ENCODE measurements around the gene BIRC5. TPM values are rescaled to one million over a fixed set of nuclear protein-coding genes. Genes with fewer than 3 reads are reported as not detected.

BIRC5 gene
- total RNA-seq, 1 experiment from 2014 or later: 140 TPM

DNA sequence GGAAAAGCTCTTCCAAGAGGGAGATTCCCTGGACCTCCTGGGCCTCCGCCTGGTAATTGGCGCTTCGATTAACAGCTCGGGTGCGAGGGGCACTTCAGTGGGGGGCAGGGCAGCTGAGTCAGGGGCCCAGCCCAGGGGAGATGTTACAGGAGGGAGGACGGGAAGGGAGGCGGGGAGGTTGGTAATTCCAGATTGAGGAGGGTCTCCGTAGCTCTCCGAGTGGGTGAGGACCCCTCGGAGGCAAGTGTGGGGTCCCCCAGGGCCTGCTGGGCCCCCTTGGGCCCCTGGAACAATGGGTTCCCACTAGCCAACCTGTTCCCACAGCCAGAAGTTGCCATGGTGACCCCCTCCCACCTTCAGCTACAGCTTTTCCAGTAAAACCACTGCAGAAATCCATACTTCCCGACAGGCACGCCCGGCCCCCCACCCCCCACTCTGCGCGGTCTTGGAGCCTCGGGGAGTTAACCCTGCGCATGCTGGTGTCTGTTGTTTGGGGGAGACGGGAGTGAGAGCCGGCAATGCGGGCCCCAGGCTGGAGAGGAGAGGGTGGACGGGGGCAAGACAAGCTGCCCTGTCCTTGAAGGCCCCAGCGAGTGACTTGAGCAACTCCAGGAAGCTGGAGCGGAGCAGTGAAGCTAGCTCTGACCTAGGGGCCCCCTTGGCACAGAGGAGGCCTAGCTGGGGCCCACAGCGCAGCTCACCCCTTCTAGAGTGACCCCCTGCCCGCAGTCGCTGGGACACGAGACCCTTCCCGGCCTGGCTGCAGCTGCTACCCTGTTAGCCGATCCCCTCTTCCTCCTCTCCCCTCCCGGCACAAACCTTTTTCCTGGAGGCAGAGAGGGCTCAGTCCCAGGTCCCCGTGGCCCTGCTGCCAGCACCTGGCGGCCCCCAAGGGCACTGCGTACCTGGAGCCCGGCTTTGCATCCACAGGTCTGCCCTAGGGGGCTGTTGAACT lies 55.2 kb downstream of the BIRC5 start:
- TF ChIP-seq FOSL1 (IDR thresholded peaks at IDR 0.05; ENCODE audit: low read depth) (no peak), YY1 (IDR thresholded peaks at IDR 0.05; ENCODE audit: extremely low read depth, insufficient replicate concordance, low read depth, low read length) (no peak), JUND (IDR thresholded peaks at IDR 0.05) (no peak), MAX (IDR thresholded peaks at IDR 0.05) (no peak), CEBPB (IDR thresholded peaks at IDR 0.05; ENCODE audit: low read depth) (no peak), ELF1 (IDR thresholded peaks at IDR 0.05; ENCODE audit: borderline replicate concordance, low read depth) (no peak), ZFX (IDR thresholded peaks at IDR 0.05) (no peak), SIN3A (IDR thresholded peaks at IDR 0.05; ENCODE audit: low read depth) (no peak), CBX3 (IDR thresholded peaks at IDR 0.05; ENCODE audit: low read depth) (no peak), ZNF274 (IDR thresholded peaks at IDR 0.05; ENCODE audit: low read depth, low read length) (no peak), EGR1 (IDR thresholded peaks at IDR 0.05; ENCODE audit: low read depth) (no peak), EZH2phosphoT487 (IDR thresholded peaks at IDR 0.05; ENCODE audit: borderline replicate concordance) (no peak), CTCF (IDR thresholded peaks at IDR 0.05 in 2 of 3, conservative IDR thresholded peaks at IDR 0.05 in 1 of 3; ENCODE audit: borderline replicate concordance in 1 of 3, insufficient read depth in 1 of 3, low read depth in 2 of 3, low read length in 2 of 3) (no peak)
- TF ChIP-seq, protein P1, sequence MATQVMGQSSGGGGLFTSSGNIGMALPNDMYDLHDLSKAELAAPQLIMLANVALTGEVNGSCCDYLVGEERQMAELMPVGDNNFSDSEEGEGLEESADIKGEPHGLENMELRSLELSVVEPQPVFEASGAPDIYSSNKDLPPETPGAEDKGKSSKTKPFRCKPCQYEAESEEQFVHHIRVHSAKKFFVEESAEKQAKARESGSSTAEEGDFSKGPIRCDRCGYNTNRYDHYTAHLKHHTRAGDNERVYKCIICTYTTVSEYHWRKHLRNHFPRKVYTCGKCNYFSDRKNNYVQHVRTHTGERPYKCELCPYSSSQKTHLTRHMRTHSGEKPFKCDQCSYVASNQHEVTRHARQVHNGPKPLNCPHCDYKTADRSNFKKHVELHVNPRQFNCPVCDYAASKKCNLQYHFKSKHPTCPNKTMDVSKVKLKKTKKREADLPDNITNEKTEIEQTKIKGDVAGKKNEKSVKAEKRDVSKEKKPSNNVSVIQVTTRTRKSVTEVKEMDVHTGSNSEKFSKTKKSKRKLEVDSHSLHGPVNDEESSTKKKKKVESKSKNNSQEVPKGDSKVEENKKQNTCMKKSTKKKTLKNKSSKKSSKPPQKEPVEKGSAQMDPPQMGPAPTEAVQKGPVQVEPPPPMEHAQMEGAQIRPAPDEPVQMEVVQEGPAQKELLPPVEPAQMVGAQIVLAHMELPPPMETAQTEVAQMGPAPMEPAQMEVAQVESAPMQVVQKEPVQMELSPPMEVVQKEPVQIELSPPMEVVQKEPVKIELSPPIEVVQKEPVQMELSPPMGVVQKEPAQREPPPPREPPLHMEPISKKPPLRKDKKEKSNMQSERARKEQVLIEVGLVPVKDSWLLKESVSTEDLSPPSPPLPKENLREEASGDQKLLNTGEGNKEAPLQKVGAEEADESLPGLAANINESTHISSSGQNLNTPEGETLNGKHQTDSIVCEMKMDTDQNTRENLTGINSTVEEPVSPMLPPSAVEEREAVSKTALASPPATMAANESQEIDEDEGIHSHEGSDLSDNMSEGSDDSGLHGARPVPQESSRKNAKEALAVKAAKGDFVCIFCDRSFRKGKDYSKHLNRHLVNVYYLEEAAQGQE (IDR thresholded peaks at IDR 0.05; ENCODE audit: low read depth): no peak
- TF ChIP-seq, protein P2, sequence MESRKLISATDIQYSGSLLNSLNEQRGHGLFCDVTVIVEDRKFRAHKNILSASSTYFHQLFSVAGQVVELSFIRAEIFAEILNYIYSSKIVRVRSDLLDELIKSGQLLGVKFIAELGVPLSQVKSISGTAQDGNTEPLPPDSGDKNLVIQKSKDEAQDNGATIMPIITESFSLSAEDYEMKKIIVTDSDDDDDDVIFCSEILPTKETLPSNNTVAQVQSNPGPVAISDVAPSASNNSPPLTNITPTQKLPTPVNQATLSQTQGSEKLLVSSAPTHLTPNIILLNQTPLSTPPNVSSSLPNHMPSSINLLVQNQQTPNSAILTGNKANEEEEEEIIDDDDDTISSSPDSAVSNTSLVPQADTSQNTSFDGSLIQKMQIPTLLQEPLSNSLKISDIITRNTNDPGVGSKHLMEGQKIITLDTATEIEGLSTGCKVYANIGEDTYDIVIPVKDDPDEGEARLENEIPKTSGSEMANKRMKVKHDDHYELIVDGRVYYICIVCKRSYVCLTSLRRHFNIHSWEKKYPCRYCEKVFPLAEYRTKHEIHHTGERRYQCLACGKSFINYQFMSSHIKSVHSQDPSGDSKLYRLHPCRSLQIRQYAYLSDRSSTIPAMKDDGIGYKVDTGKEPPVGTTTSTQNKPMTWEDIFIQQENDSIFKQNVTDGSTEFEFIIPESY (IDR thresholded peaks at IDR 0.05; ENCODE audit: extremely low read depth, insufficient replicate concordance, low read length): no peak
- TF ChIP-seq, protein P3, sequence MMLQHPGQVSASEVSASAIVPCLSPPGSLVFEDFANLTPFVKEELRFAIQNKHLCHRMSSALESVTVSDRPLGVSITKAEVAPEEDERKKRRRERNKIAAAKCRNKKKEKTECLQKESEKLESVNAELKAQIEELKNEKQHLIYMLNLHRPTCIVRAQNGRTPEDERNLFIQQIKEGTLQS (IDR thresholded peaks at IDR 0.05): no peak
- H3K4me1 ChIP-seq (ENCODE audit: control insufficient read depth in 1 of 2, insufficient read depth in 2 of 2, low read length in 2 of 2): peaks cover 0 to 8% of the 10 kb centered on the region in 2 experiments; a peak in 1 of 4 replicates
- no peaks in the 10 kb centered on the region for H3K36me3 ChIP-seq (ENCODE audit: control insufficient read depth in 1 of 2, insufficient read depth in 2 of 2, low read length in 2 of 2)
- no peak overlapping the region for H3K4me2 ChIP-seq (ENCODE audit: low read length)
- intact Hi-C loops (cut with micrococcal nuclease): no loop called here
- no peaks in the 10 kb centered on the region for H3K9me2 ChIP-seq (ENCODE audit: insufficient read depth)
- H3K27me3 ChIP-seq (ENCODE audit: insufficient read depth, low read length): no peaks in the 10 kb centered on the region
- ATAC-seq (no peak), DNase-seq (ENCODE audit: low read depth, low spot score) (no peak)
- CTCF ChIA-PET: interaction anchor here (0.6 to 1.9 kb wide), 2 partner anchors 18 to 91 kb away, joined by 3 to 10 read pairs; no protein-coding TSS in a partner anchor
- peaks cover 0 to 4% of the 10 kb centered on the region in 2 experiments; a peak in 1 of 4 replicates for H3K9me3 ChIP-seq (ENCODE audit: control insufficient read depth in 1 of 2, insufficient read depth in 1 of 2, low read depth in 1 of 2, low read length in 2 of 2)
- RAD21 ChIA-PET (ENCODE audit: low non-redundant PET in 1 of 2, low total read pairs in 2 of 2, uncharacterized antibody in 2 of 2, unreplicated experiment in 2 of 2): no interaction called here
- H2AFZ ChIP-seq (ENCODE audit: low read depth, low read length, poor library complexity, severe bottlenecking): no peak overlapping the region
- H4K20me1 ChIP-seq (ENCODE audit: insufficient read depth): no peaks in the 10 kb centered on the region
- H3K9ac ChIP-seq (ENCODE audit: low read length): no peak overlapping the region
- no peaks in the 10 kb centered on the region for H3K79me2 ChIP-seq (ENCODE audit: insufficient read depth, low read length)
- H3K27ac ChIP-seq (ENCODE audit: low read depth, low read length): no peak overlapping the region
- POLR2A ChIA-PET: no interaction called here
- BruUV-seq (replicated peaks): no TSS peak
- no peak overlapping the region for H3K4me3 ChIP-seq (replicated peaks in 1 of 2; ENCODE audit: low read depth in 1 of 2, low read length in 2 of 2)

All from HCT116 (cell line).